Measurements from ENCODE around the gene GPM6B.

DNA sequence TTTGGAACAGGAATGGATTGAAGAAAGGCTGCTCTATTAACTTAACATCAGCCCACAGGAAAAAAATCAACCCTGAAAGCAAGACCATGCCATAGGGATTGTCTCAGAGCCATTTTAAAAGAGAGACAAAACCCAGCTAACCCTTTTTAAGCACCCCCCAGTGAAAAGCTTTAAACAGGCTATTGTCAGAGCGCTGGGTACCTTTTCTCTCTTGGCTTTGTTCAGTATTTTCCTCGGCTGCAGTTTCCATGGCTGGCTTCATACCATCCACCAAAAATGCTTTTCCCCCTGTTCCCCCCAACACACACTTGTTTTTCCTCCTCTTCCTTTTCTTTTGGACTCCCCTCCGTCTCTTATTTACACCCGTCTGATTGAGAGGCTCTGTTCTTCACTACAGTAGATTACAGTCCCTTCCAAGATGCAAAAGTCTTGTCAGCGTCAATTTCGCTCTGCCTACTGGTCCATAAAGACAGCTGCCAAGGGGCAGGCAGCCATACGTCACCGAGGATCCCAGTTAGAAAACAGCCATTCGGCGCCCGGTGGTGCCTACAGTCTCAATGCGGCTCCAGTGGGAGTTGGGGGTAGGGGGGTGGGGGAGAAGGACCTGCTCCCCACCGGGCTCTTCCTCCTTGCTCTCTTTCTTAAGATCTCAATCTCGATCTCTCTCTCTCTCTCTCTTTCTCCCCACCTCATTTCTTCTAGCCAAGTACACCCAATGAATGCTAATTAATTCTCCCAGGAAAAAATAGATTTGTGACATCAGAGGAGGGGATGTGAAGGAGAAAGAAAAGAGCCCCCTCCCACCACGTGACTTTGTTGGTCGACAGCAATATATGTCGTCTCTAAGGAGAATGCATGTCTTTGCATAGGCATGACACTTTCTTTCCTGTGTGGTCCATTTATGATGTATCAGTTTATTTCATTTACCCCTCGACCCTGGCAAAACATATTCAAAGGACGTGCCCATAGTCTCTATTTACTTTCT lies at the start of gene GPM6B:
- TF ChIP-seq, protein P1, sequence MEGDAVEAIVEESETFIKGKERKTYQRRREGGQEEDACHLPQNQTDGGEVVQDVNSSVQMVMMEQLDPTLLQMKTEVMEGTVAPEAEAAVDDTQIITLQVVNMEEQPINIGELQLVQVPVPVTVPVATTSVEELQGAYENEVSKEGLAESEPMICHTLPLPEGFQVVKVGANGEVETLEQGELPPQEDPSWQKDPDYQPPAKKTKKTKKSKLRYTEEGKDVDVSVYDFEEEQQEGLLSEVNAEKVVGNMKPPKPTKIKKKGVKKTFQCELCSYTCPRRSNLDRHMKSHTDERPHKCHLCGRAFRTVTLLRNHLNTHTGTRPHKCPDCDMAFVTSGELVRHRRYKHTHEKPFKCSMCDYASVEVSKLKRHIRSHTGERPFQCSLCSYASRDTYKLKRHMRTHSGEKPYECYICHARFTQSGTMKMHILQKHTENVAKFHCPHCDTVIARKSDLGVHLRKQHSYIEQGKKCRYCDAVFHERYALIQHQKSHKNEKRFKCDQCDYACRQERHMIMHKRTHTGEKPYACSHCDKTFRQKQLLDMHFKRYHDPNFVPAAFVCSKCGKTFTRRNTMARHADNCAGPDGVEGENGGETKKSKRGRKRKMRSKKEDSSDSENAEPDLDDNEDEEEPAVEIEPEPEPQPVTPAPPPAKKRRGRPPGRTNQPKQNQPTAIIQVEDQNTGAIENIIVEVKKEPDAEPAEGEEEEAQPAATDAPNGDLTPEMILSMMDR (conservative IDR thresholded peaks at IDR 0.05; ENCODE audit: low read depth, low read length) = no peak
- no peak for TF ChIP-seq EZH2phosphoT487 (IDR thresholded peaks at IDR 0.05; ENCODE audit: borderline replicate concordance, low read length)
